Effector CD4-positive, alpha-beta T cell (primary cell): ENCODE measurements around the gene CENPF.
"Not testable (repeated sequence)": the region's sequence is repeated elsewhere in the genome, so short reads cannot be mapped to it uniquely, and the experiment has no call there.

Source experiments
- DNase-seq: peaks from one replicate; pipeline ENCODE4 v3.0.0-alpha.2; 2020
- total RNA-seq: gene quantifications from one replicate; lab custom pipeline; 2026; lab: John Stamatoyannopoulos, UW

Gene CENPF, protein sequence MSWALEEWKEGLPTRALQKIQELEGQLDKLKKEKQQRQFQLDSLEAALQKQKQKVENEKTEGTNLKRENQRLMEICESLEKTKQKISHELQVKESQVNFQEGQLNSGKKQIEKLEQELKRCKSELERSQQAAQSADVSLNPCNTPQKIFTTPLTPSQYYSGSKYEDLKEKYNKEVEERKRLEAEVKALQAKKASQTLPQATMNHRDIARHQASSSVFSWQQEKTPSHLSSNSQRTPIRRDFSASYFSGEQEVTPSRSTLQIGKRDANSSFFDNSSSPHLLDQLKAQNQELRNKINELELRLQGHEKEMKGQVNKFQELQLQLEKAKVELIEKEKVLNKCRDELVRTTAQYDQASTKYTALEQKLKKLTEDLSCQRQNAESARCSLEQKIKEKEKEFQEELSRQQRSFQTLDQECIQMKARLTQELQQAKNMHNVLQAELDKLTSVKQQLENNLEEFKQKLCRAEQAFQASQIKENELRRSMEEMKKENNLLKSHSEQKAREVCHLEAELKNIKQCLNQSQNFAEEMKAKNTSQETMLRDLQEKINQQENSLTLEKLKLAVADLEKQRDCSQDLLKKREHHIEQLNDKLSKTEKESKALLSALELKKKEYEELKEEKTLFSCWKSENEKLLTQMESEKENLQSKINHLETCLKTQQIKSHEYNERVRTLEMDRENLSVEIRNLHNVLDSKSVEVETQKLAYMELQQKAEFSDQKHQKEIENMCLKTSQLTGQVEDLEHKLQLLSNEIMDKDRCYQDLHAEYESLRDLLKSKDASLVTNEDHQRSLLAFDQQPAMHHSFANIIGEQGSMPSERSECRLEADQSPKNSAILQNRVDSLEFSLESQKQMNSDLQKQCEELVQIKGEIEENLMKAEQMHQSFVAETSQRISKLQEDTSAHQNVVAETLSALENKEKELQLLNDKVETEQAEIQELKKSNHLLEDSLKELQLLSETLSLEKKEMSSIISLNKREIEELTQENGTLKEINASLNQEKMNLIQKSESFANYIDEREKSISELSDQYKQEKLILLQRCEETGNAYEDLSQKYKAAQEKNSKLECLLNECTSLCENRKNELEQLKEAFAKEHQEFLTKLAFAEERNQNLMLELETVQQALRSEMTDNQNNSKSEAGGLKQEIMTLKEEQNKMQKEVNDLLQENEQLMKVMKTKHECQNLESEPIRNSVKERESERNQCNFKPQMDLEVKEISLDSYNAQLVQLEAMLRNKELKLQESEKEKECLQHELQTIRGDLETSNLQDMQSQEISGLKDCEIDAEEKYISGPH (N-terminal part only)
- total RNA-seq = 14.8 reads per million, percentile 40 among the genes with 10 or more reads in this experiment

DNA sequence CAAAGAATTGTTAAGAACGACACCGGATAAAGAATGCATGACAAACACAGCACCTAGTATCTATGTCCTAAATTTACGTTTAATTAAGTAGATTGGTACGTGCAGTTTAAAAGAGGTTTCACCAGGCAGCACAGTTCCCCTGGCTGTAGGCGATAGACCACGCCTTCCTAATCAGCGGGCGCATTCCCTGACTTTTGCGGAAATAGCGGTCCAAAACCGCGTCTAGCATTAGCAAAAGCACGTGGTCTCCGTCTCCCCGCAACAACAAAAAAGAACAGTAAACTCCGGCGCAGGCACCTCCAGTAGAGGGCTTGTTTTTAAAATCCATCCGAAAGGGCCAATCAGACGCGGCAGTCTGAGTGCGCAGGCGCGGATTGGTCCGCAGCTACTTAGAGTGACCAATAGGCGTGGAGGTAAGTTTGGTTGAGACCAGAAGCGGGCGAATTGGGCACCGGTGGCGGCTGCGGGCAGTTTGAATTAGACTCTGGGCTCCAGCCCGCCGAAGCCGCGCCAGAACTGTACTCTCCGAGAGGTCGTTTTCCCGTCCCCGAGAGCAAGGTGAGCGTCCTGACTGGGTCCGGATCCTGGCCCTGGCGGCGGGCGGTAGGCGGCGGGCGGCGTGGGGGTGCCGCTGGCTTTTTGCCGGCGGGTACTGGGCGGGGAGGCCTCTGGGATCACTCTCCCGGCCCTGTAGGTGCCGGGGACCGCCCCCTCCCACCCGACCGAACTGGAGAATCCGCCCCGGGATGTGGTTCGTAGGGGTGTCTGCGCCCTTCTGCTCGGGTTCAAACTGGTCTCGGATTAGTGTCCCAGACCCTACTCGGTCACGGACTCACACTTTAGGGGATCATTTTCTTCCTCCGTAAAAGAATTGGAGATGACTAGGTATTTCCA, at the start of gene CENPF:
Gene CENPF, plus strand, starts transcription at position 432 of the 894 bp plus-strand sequence. CDS start 10,560 bp downstream, outside the sequence.
- peak; percentile 89 for DNase-seq

DNA sequence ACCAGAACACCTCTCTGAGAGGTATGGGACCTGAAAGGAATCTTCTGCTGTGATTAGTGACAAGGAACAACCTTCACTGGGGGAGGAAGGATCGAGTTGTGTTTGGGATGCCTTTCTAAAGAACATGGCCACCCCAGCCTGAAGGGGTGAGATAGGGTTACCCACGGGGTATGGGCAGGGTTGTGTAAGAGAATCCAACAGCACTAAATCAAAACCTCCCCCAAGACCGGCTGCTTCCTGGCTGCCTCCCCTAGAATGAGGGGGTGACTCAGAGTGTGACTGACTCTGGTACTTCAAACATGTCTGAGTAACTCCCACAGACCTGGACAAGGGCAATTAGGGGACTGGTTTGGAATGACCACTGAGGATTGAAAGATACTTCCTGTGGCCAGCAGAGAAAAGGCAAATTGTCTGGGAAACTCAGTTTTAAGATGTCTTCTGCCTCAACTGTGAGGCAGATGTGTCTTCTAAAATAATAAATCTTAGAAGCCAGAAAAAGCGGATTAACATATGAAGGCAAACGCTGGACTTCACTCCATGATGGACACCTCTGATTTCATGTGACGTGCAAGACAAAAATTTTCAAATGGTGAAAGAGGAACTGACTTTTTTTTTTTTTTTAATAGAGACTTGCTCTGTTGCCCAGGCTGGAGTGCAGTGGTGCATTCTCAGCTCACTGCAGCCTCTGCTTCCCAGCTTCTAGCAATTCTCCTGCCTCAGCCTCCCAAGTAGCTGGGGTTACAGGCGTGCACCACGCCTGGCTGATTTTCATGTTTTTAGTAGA, 44.9 kb upstream of the CENPF start:
- no peak for DNase-seq

DNA sequence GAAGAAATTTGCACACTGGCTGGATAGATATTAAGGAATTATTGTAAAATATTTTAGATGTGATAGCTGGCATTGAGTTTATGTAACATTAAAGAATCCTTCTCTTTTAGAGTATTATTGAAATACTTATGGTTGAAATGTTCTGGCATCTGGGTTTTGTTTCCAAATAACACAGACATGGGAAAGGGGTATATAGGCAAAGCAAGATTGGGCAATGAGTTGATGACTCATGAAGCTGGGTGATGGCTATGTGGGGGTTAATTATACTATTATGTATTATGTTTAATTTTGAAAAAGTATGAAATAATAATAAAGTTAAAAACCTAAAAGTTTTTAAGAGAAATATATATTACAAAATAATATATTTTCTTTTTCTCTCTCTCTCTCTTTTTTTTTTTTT, 39.1 kb upstream of the CENPF start:
- DNase-seq = no peak

DNA sequence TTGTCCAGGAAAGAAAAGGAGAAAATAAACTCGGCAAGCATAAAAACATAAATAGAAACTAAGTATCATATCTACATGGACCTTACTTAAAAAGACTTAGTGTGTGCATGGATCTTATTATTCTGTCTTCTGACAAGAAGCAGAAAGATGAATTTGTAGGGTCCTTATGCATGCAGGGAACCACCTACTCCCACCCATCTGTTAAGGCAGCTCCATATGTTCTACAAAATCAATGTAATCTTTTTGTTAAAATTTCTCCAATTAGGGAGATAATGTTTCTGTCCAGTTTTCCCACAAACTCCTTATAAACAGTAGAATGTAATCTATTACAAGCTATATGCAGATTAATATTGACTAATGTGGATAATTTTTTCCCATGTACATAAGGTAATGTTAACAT, 37.7 kb upstream of the CENPF start:
- no peak for DNase-seq

DNA sequence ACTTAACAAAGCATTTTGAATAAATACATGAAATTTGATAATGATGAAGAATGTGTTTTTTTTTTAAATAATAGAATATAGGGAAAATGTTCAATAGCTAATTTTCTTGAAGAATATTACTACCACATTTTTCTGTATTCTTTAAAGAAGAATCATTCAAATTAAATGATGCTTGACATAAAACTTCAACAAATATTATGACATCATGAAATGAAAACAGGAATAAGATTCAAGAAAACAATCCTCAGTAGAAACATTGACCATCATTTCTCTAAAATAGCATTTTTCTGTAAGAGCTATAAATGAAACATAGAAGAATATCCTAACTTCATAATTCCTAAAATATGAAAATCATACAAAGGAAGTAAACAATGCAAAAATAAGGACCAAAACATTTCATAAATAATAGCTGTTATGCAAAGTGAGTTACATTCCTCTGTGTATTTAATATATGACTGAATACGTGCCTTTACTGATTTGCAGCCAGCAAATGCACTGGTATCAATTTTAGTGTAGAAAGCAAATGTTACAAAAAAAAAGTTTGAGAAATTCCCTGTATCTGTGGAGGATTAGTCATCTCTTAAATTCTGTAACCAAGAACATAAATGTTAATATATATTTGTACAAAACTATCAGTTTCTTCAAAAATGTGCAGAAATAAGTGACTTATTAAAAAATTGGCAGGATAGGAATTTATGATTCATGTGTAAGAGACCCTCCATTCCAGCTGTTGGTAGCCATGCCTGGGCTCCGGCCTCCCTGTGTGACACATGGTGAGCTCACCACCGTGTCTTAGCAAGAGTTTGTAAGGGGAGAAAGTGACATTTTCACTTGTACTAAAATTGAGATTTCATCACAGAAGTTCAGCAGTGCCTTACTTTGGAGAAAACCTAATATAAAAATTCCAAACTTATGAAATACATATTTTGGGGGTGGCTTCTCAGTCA, 36.6 kb upstream of the CENPF start:
- no peak for DNase-seq

DNA sequence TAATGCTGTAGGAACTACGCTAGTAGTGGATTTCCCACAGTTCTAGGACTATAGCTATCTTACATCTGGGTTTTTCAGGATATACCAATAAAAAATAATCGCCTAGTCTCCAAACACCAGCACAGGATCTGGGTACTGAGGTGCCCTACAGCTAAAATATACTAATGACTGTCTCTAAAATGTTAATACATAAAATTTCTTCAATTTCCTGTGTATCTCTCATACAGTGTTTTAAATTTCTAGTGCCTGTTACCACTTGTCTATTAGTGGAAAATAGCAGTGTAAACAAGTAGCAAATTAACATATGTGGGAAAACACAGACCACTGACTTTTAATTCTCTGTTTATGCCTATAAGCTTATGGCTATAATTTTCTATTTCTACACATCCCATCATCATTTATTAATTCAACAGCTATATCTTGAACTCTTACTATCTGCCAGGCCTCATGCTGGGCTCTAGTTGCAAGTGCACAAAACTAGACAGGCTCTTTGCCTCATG, 35.5 kb upstream of the CENPF start:
- no peak for DNase-seq

DNA sequence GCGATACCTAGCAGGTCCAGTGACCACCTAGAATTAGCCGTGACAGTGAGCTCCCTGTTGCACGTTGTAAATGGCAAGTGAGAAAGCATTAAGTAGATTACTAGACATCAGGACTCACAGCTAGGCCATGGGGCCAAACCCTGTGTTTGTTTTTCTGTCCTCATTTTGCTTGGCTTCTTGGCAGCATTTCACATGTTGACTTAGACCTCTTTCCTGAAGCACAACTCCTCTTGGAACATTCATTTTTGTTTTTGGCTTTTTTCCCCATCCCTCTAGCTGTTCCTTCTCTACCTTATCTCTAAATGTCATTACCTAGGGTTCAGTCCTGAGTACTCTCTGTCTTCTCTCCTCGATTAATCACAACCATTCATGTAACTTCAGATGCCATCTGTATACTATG, 34.7 kb upstream of the CENPF start:
- no peak for DNase-seq

DNA sequence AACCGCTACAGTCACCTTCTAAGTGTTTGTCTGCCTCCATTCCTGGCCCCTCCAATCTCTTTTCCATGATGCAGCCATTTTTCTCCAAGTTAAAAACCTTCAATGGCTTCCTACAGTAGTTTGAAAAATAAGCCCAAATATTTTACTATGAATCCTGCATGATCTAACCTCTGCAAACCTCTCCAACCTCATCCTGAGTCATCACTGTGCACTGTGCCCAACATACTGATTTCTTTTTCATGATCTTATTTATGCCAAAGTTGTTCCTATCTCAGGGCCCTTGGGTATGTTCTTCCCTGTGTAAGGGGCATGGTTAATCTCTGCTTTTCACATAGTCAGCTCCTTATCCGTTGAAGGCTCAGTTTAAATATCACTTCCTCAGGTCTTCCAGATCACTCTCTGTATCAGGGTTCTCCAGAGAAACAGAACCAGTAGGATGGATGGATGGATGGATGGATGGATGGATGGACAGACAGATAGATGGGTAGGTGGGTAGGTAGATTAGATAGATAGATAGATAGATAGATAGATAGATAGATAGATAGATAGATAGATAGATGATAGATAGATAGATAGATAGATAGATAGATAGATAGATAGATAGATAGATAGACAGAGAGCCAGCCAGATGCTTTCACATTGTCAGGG, 33.5 kb upstream of the CENPF start:
- DNase-seq = no peak

DNA sequence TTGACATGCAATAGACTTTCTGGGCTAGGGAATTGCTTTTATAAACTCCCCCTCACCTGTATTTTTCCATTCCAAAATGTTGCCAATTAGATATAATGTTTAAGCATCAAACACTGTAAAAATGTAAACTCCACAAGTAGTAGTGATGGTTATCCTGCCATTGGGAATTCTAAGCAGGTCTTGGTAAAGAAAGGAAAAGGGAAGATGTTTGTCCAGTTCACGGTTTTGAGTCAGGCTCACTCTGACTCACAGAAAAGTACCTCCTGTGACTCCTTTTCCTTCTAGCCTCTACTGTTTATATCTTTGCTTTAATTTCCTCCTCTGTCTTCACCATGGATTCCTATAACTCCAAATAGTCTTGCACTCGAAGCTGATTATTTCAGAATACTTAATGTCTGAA, 32.6 kb upstream of the CENPF start:
- DNase-seq = no peak

DNA sequence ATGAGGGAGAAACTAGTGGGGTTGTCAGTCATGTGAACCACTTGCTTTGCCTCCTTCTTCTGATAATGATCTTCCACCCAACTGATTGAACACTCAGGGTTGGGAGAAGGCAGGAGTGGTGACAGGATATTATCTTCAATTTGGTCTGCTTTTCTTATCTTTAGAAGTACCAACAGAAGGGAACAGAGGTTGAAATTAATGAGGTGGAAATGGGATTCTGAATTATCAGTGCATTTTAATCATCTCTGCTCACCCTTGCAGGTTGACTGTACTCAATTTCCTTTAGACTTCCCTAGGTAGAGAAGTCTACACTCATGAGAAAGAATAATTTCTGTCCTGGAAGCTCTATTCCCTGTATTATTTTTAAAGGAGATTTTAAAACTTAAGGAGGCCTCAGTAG, 31.7 kb upstream of the CENPF start:
- no peak for DNase-seq

DNA sequence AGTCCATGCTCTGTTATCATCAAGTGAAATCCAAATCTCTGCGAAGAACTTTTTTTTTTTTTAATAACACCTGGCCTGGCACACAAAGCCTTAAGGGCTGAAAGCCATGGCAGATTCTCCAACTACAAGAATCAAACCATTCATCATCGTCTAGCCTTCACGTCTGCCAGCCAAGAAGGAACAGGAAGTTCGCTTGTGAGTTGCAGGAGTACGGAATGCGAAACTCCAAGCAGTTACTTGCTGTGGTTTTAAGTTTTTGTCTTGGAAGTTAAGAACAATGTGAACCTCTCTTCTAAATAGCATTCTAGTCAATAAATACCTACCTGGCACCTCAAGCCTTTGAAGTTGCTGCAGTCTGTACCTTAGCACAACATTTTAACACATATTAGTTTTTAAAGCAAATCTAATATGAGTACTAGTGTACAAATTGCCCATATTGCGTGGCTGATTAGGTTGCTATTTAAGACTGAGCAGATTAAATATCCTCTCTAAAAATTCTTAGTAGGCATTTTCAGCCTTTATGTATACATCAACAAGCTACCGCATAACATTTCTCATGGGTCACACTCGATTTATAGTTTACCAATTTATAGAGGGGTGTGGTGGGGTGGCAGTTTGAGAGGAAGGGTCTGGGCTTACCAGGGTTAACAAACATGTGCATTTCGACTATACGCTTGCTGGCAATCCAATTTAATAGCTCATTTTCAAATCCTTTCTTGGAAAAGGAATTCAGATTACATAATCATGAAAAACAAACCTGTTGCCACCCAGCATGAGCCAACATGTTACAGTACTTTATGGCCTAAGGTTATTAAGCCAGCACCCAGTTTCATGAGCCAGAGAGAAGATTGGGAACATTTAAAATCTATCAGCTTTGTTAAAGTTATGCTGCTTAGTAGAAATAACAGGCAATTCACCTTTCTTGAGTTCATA, 29.3 kb upstream of the CENPF start:
- DNase-seq = no peak

DNA sequence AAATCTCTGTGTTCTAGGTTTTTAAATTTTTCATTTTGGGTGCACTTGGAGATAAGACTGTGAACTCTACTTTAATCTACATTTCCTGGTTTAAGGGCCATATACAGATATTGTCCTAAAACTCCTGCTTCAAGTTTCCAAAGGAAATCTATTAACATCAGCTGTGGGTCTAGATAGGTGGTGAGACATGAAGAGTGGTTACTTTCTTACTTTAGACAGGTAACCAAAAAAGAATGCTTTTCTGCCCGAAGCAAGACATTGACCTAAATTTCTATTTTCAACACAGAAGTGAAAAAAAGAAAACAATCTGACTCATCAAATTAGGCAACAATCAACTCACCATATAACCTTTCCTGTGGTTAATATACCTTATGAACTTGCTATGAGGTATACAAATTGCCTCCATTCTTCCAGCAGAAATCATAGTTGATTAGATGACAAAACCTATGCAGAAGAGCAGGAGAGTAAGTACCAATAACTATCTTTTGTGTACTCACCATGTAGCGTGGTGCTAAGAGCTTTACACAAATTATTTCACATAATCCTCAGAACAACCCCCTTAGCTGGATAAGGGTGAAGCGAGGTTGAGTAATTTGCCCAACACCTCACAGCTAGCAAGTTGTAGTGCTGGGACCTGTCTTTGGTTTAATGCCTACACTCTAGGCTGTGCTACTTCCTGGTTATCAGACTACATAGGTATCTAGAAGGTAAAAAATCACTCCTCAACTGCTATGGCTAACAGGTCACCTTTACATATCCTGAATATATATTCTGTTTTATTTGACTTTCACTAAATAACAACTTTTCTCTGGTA, 28.2 kb upstream of the CENPF start:
- DNase-seq = no peak

DNA sequence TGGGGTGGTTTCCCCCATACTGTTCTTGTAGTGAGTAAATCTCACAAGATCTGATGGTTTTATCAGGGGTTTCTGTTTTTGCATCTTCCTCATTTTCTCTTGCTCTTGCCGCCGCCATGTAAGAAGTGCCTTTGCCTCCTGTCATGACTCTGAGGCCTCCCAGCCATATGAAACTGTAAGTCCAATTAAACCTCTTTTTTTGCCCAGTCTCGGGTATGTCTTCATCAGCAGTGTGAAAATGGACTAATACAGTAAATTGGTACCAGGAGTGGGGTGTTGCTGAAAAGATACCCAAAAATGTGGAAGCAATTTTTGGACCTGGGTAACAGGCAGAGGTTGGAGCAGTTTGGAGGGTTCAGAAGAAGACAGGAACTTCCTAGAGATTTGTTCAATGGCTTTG, 26.9 kb upstream of the CENPF start:
- not testable (repeated sequence) for DNase-seq

DNA sequence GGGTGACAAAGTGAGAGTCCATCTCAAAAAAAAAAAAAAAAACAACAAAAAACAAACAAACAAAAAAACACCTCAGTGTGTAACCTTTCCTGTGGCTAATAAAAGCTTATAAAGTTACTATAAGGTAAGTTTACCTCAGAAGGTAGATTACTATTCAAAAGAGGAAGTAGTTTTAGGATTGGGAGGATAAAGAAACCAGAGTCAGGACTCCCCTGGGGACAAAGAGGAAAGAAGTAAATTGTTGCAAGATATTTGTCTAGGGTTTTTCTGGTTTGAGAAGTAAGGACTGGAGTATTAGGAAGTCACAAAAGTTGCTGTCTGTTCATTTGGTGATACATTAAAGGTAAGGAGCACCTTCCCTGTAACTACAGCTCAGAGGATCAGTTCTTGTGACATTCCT, 23.8 kb upstream of the CENPF start:
- no peak for DNase-seq

DNA sequence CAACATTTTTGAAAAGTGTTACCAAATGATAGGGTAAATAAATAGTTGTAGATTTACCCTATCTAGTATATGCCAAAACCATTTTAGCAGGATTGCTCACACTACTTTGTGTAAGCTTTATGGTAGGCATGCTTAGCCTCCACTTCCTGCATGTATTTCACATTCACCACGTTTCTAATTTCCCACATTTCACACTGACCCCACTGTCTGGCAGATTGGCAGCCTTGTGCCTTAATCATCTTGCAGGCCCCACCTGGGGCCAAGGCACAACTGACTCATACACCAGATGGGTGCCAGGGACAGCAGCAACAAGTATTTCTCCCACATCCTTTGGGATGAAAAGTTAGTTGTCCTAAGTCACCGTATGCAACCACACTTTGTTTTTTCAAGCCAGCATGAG, 21.2 kb upstream of the CENPF start:
- no peak for DNase-seq

DNA sequence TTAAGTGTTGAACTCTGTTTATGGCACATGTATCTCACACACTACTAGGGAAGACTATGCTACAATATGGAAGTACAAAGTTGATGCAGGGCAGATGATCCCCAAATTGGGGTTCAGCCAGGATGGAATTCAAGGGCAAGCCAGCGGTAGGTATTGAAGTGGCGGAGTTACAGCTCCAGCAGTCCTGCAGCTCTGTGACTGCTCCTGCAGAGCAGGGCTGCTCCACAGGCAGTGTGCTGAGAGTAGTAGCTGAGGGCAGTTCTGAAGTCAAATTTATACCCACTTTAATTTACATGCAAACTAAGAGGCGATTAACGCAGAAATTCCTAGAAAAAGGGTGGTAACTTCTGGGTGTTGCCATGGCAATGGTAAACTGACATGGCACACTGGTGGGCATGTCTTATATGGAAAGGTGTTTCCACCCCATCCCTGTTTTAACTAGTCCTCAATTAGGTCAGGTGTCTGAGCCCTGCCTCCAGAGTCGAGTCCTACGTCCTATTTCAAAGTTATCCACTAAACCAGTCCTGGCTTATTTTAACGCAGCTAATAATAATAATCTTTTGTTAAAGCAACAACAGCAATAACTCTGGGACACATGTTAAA, 20.6 kb upstream of the CENPF start:
- no peak for DNase-seq

DNA sequence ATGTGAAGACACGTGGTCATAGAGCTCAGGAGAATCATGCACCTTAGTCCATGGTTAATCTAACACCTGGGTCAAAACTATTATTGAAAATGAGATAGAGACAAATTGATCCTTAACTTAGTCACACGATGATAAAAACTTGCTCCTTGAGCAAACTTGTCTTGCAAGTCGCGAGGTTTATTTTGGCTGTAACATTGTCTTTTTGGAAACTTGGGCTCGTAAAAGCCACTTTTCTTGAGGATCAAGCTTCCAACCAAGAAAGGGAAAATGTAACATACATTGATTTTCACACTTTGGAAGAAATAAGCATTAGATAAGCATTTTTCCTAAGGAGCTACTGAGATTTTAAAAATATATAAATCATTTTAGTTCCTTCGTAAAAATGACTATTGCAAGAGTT, 19.9 kb upstream of the CENPF start:
- DNase-seq = no peak
